Activated effector memory CD4-positive, alpha-beta T cell treated with anti-CD3 and anti-CD28 coated beads, Interleukin-2, amount 50 U/mL, for 16 hours (primary cell): ENCODE data around the gene ZKSCAN3.
"Not testable (repeated sequence)": the region's sequence is repeated elsewhere in the genome, so short reads cannot be mapped to it uniquely, and the experiment has no call there.

Experiments used
- DNase-seq: peaks from one replicate; pipeline ENCODE4 v3.0.0-alpha.2; 2020

Gene ZKSCAN3

GRCh38 chr6:28377879-28378278 lies 28.1 kb downstream of the ZKSCAN3 start:
- DNase-seq: no peak

GRCh38 chr6:28378644-28379043 lies 28.9 kb downstream of the ZKSCAN3 start:
- no peak for DNase-seq

- no peak for DNase-seq
Measured at GRCh38 chr6:28380381-28380780, 30.6 kb downstream of the ZKSCAN3 start.

GRCh38 chr6:28383235-28384142 lies 33.7 kb downstream of the ZKSCAN3 start:
- DNase-seq: peak; percentile 63

- DNase-seq: no peak
Measured at GRCh38 chr6:28384143-28384533, 34.4 kb downstream of the ZKSCAN3 start.

- no peak for DNase-seq
Measured at GRCh38 chr6:28390688-28391087, 40.9 kb downstream of the ZKSCAN3 start.

GRCh38 chr6:28393912-28394662 lies 44.3 kb downstream of the ZKSCAN3 start:
- no peak for DNase-seq

GRCh38 chr6:28395918-28396317 lies 46.2 kb downstream of the ZKSCAN3 start:
- DNase-seq: no peak

GRCh38 chr6:28399350-28400121 lies 49.8 kb downstream of the ZKSCAN3 start, which contains the start of gene ZSCAN12:
Gene ZSCAN12, minus strand, starts transcription at chr6:28399747. Its CDS starts 1,342 bp downstream, at chr6:28398405.
- DNase-seq: peak; percentile 93

GRCh38 chr6:28400122-28400451 lies 50.3 kb downstream of the ZKSCAN3 start:
- no peak for DNase-seq

- no peak for DNase-seq
Measured at GRCh38 chr6:28401172-28401571, 51.4 kb downstream of the ZKSCAN3 start.

- DNase-seq: no peak
Measured at GRCh38 chr6:28402197-28402596, 52.5 kb downstream of the ZKSCAN3 start.

- not testable (repeated sequence) for DNase-seq
Measured at GRCh38 chr6:28403923-28404322, 54.2 kb downstream of the ZKSCAN3 start.

- no peak for DNase-seq
Measured at GRCh38 chr6:28407401-28407800, 57.7 kb downstream of the ZKSCAN3 start.

- no peak for DNase-seq
Measured at GRCh38 chr6:28408076-28408802, 58.5 kb downstream of the ZKSCAN3 start.

- no peak for DNase-seq
Measured at GRCh38 chr6:28410767-28411166, 61.0 kb downstream of the ZKSCAN3 start.

GRCh38 chr6:28413681-28414080 lies 63.9 kb downstream of the ZKSCAN3 start:
- DNase-seq: no peak
